NOMO-1 treated with DMSO at 0.1 percent for 48 hours (cell line): ENCODE data around the gene RHOXF1.
"Not testable (repeated sequence)": the region's sequence is repeated elsewhere in the genome, so short reads cannot be mapped to it uniquely, and the experiment has no call there.

Experiments
- DNase-seq: peaks from one replicate; lab custom pipeline; 2025; ENCODE audit not compliant: unreplicated experiment; lab: John Stamatoyannopoulos, UW

The RHOXF1 gene

GRCh38 chrX:120087289-120088017 lies 28.3 kb downstream of the RHOXF1 start:
- DNase-seq = no peak

GRCh38 chrX:120085553-120086185 lies 30.0 kb downstream of the RHOXF1 start:
- not testable (repeated sequence) for DNase-seq

GRCh38 chrX:120077590-120077989 lies 38.1 kb downstream of the RHOXF1 start, which contains the start of gene RHOXF2B:
Gene RHOXF2B (minus strand): TSS chrX:120077690. CDS start chrX:120077552, 138 bp downstream.
- DNase-seq = not testable (repeated sequence)

GRCh38 chrX:120066169-120066568 lies 49.5 kb downstream of the RHOXF1 start:
- DNase-seq = not testable (repeated sequence)
